Thyroid gland (tissue), 4 donors: ENCODE results near the gene NAA20. TPM values are rescaled to one million over a fixed set of nuclear protein-coding genes. Genes with fewer than 3 reads are reported as not detected.

Experiments
- DNase-seq, 2 donors: peaks; one replicate each; pipeline ENCODE4 v3.0.0-alpha.2; 2019
- H3K27ac ChIP-seq, 3 donors: fragments of 200-600 bp; sonication (generic); 1 replicate in 2 of 3; 2 replicates in 1 of 3; pipeline ENCODE4 v1.5.1; 2016 to 2019; ENCODE audit warnings: mild to moderate bottlenecking in 1 of 3, moderate library complexity in 1 of 3
- H3K27me3 ChIP-seq: fragments of 200-600 bp; sonication (generic); one replicate; pipeline ENCODE4 v1.5.1; 2019
- H3K36me3 ChIP-seq, 2 donors: fragments of 200-600 bp; sonication (generic); one replicate each; pipeline ENCODE4 v1.5.1; 2016 to 2019
- H3K4me1 ChIP-seq, 2 donors: fragments of 200-600 bp; sonication (generic); one replicate each; pipeline ENCODE4 v1.5.1; 2017 to 2019
- H3K4me3 ChIP-seq, 3 donors: fragments of 200-600 bp; sonication (generic); replicated peaks in 1 of 3; 1 replicate in 2 of 3; 2 replicates in 1 of 3; pipeline ENCODE4 v1.5.1; 2016; ENCODE audit warnings: mild to moderate bottlenecking in 1 of 3
- H3K9me3 ChIP-seq: fragments of 200-600 bp; sonication (generic); one replicate; pipeline ENCODE4 v1.5.1; 2017
- POLR2A ChIP-seq, 2 donors: fragments of 450-650 bp; IDR thresholded peaks; one replicate each; pipeline ENCODE4 v1.6.1; 2017; ENCODE audit warnings: antibody characterized with exemption in 2 of 2, mild to moderate bottlenecking in 2 of 2, moderate library complexity in 1 of 2
- WGBS, 2 donors: methylation state at CpG; one replicate each; pipeline ENCODE4 v1.1.5; 2017; 5-methylcytosine and 5-hydroxymethylcytosine counted together
- intact Hi-C: fragments of 100-400 bp; cut with DNase I; formaldehyde crosslinking; loops from one replicate; pipeline ENCODE4 v1.15.1; 2023
- total RNA-seq, 4 donors: library from RNA; depleted of rRNA; stranded (reverse); fragments of >200 nt; gene quantifications; one replicate each; pipeline ENCODE4 v1.2.3, GENCODE V29; 2016
- TF ChIP-seq, protein P1 (sequence below), 6 experiments: fragments of 200-600 bp in 3 of 6; fragments of 450-650 bp in 3 of 6; sonication (generic) in 3 of 6; IDR thresholded peaks; one replicate each; pipeline ENCODE4 v1.5.1; 2016 to 2019; ENCODE audit warnings: antibody characterized with exemption in 6 of 6, mild to moderate bottlenecking in 2 of 6, inconsistent platforms in 1 of 6, moderate library complexity in 1 of 6

NAA20 gene
- total RNA-seq, 4 donors from 2014 or later = 53.3 to 65.7 (median 64.0) TPM

- Histone ChIP-seq H3K4me3 (no peak overlapping the region), H3K4me1 (peaks cover 0 to 10% of the 10 kb centered on the region in 2 donors), H3K27me3 (no peaks in the 10 kb centered on the region), H3K27ac (no peak overlapping the region), H3K36me3 (no peaks in the 10 kb centered on the region), H3K9me3 (no peaks in the 10 kb centered on the region)
- WGBS, 2 donors = 85 to 100% methylated on average over 4 of the region's 4 CpGs
- no peak for DNase-seq
- TF ChIP-seq POLR2A (IDR thresholded peaks at IDR 0.05) = no peak
- intact Hi-C loops = no loop called here
Observed at GRCh38 chr20:20075032-20075431, 57.9 kb downstream of the NAA20 start.

- intact Hi-C loops = no loop called here
Observed at GRCh38 chr20:20076297-20077065, 59.3 kb downstream of the NAA20 start.

GRCh38 chr20:20078041-20078440, 60.9 kb downstream of the NAA20 start:
- 65 to 83% methylated on average over 4 of the region's 4 CpGs for WGBS, 2 donors
- no peak for TF ChIP-seq POLR2A (IDR thresholded peaks at IDR 0.05)
- TF ChIP-seq, protein P1, sequence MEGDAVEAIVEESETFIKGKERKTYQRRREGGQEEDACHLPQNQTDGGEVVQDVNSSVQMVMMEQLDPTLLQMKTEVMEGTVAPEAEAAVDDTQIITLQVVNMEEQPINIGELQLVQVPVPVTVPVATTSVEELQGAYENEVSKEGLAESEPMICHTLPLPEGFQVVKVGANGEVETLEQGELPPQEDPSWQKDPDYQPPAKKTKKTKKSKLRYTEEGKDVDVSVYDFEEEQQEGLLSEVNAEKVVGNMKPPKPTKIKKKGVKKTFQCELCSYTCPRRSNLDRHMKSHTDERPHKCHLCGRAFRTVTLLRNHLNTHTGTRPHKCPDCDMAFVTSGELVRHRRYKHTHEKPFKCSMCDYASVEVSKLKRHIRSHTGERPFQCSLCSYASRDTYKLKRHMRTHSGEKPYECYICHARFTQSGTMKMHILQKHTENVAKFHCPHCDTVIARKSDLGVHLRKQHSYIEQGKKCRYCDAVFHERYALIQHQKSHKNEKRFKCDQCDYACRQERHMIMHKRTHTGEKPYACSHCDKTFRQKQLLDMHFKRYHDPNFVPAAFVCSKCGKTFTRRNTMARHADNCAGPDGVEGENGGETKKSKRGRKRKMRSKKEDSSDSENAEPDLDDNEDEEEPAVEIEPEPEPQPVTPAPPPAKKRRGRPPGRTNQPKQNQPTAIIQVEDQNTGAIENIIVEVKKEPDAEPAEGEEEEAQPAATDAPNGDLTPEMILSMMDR (IDR thresholded peaks at IDR 0.05) = no peak
- H3K4me1 ChIP-seq = peaks cover 0 to 10% of the 10 kb centered on the region in 2 donors
- no peaks in the 10 kb centered on the region for H3K36me3 ChIP-seq
- intact Hi-C loops = no loop called here
- H3K4me3 ChIP-seq = no peak overlapping the region
- peak; percentile 19 to 21 for DNase-seq
- peak overlapping the region in 2 of 3 donors; percentile 5 to 63 for H3K27ac ChIP-seq
- H3K27me3 ChIP-seq = no peaks in the 10 kb centered on the region
- H3K9me3 ChIP-seq = no peaks in the 10 kb centered on the region

More at GRCh38 chr20:20076297-20077065, 59.3 kb downstream of the NAA20 start:
- no peaks in the 10 kb centered on the region for H3K27me3 ChIP-seq
- TF ChIP-seq POLR2A (IDR thresholded peaks at IDR 0.05) = no peak
- TF ChIP-seq, protein P1 (IDR thresholded peaks at IDR 0.05) = no peak
- H3K36me3 ChIP-seq = no peaks in the 10 kb centered on the region
- peaks cover 0 to 10% of the 10 kb centered on the region in 2 donors for H3K4me1 ChIP-seq
- H3K27ac ChIP-seq = no peak overlapping the region
- no peak overlapping the region for H3K4me3 ChIP-seq
- DNase-seq = no peak
- 86 to 88% methylated on average over 9 of the region's 9 CpGs for WGBS, 2 donors
- H3K9me3 ChIP-seq = no peaks in the 10 kb centered on the region

DNA sequence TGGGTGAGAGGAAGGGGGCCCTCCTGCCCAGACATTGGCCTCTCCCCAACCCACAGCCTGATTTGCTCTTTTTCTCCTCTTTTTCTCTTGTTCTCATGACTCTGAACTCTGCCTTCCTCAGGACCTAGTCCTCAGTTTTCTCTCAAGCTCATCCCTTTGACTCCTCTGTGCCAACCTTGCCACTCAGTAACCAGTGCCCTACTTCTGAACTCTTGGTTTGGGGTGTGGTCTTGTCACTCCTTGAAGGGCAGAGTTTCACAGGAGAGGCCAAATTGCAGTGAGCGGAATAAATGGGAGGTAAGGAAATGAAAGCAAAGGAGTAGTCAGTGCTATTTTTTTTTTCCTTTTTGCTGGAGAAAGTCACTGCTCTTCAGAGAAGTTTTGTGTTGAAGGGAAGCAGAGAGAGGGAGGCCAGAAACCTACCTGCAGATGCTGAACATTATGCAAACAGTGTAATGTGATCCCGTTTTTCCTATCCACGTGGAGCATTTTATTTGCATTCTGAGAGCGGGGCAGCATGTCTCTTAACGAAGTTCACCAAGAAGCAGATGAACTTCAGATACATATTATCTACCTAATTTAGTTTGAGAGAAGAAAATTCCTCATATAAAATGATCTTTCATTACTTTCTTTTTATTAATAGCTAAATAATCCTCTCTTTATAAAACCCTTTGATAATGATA, 62.1 kb downstream of the NAA20 start:
- peaks cover 0 to 13% of the 10 kb centered on the region in 2 donors for H3K4me1 ChIP-seq
- peak overlapping the region in 1 of 3 donors; percentile 13 for H3K27ac ChIP-seq
- no peaks in the 10 kb centered on the region for H3K36me3 ChIP-seq
- intact Hi-C loops = no loop called here
- H3K27me3 ChIP-seq = no peaks in the 10 kb centered on the region
- no peaks in the 10 kb centered on the region for H3K9me3 ChIP-seq
- WGBS, 2 donors = 38 to 44% methylated on average over 5 of the region's 5 CpGs
- no peak for DNase-seq
- H3K4me3 ChIP-seq = no peak overlapping the region
- no peak for TF ChIP-seq POLR2A (IDR thresholded peaks at IDR 0.05)
- TF ChIP-seq, protein P1 (IDR thresholded peaks at IDR 0.05) = no peak

Other genes with a start within 250 kb of the NAA20 start
- 10 to 100 TPM; 23.6 to 35.2 (median 27.2) TPM for gene CRNKL1, start 35.1 kb downstream of the NAA20 start, total RNA-seq
- 1 to 10 TPM in 2 of 4 donors, under 1 TPM in 2; 0.34 to 1.6 (median 1.1) TPM for gene CFAP61, start 35.2 kb downstream of the NAA20 start, total RNA-seq